ENCODE results near the gene VTI1B.

DNA sequence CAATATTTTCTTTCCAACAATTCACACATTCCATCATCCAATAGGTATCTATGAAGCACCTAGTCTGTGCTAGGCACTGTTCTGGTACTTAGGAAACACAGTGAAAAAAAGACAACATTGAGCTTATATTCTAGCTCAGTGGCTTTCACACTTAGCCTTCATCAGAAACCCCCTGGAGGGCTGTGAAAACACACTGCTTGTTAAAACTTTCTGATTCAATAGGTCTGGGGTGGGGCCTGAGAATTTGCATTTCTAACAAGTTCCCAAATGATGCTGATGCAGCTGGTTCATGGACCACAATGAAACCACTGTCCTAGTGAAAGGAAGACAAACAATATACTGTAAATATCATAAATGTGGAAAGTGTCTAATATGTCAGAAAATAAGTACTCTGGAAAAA lies 5.9 kb downstream of the VTI1B start:
- TF ChIP-seq POLR2A (IDR thresholded peaks at IDR 0.05) (no peak), POLR2AphosphoS5 (IDR thresholded peaks at IDR 0.05) (no peak), EP300 (IDR thresholded peaks at IDR 0.05) (no peak)
- TF ChIP-seq, protein P1, sequence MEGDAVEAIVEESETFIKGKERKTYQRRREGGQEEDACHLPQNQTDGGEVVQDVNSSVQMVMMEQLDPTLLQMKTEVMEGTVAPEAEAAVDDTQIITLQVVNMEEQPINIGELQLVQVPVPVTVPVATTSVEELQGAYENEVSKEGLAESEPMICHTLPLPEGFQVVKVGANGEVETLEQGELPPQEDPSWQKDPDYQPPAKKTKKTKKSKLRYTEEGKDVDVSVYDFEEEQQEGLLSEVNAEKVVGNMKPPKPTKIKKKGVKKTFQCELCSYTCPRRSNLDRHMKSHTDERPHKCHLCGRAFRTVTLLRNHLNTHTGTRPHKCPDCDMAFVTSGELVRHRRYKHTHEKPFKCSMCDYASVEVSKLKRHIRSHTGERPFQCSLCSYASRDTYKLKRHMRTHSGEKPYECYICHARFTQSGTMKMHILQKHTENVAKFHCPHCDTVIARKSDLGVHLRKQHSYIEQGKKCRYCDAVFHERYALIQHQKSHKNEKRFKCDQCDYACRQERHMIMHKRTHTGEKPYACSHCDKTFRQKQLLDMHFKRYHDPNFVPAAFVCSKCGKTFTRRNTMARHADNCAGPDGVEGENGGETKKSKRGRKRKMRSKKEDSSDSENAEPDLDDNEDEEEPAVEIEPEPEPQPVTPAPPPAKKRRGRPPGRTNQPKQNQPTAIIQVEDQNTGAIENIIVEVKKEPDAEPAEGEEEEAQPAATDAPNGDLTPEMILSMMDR (IDR thresholded peaks at IDR 0.05) = no peak

Measured in stomach (tissue), 4 donors.